K562 (cell line): ENCODE results near the gene CAMSAP2. TPM values are rescaled to one million over a fixed set of nuclear protein-coding genes. Genes with fewer than 3 reads are reported as not detected.

Experiments
- ATAC-seq: fragments of 200-7000 bp; cut with Tn5 transposase; 3 replicates; pipeline ENCODE4 v1.9.1; 2020; ENCODE audit warnings: moderate library complexity
- BruUV-seq: library from RNA; stranded (reverse); fragments of 400-500 nt; replicated peaks from 2 replicates; lab custom pipeline; 2021; lab: Mats Ljungman, UMichigan
- CTCF ChIA-PET: fragments of 300-600 bp; formaldehyde crosslinking; extraction: SDS; loops from one replicate; lab custom pipeline; 2021; ENCODE audit warnings: low intra/inter-chr PET ratio; lab: Yijun Ruan, JAX
- POLR2A ChIA-PET: fragments of 300-600, 350-650 bp; sonication (Branson Sonifier 250); formaldehyde crosslinking; extraction: SDS; loops from one replicate; lab custom pipeline; 2021; ENCODE audit warnings: antibody characterized with exemption, inconsistent platforms; lab: Yijun Ruan, JAX
- DNase-seq, 4 experiments: peaks; one replicate each; pipeline versions ENCODE4 v3.0.0 to v3.0.0-alpha.2; 2011 to 2018; ENCODE audit warnings: low spot score in 3 of 4, mixed read lengths in 3 of 4; ENCODE audit errors: extremely low read depth in 1 of 4
- FAIRE-seq: peaks from 2 replicates; lab custom pipeline; 2011; peaks lifted over from hg19 to GRCh38; lab: Jason Lieb, UNC
- H2AFZ ChIP-seq: 2 replicates; pipeline ENCODE4 v1.6.0; 2011; ENCODE audit warnings: low read depth, low read length, control low read depth, inconsistent platforms
- H3K27ac ChIP-seq: fragments of 200-600 bp; 3 replicates; pipeline ENCODE4 v1.8.0; 2011; ENCODE audit warnings: low read depth, mild to moderate bottlenecking, control low read depth, inconsistent platforms, low read length, moderate library complexity, mixed read lengths; ENCODE audit errors: extremely low read depth
- H3K27me3 ChIP-seq, 2 experiments: fragments of 300-600 bp in 1 of 2; 2 replicates in 1 of 2; 3 replicates in 1 of 2; pipeline versions ENCODE4 v1.6.0 to v1.8.0; 2011; ENCODE audit warnings: inconsistent platforms in 2 of 2, low read length in 2 of 2, mild to moderate bottlenecking in 1 of 2, mixed read lengths in 1 of 2, moderate library complexity in 1 of 2; ENCODE audit not compliant: control insufficient read depth in 2 of 2, insufficient read depth in 2 of 2
- H3K36me3 ChIP-seq: fragments of 300-600 bp; 3 replicates; pipeline ENCODE4 v1.8.0; 2011; ENCODE audit warnings: mild to moderate bottlenecking, low read length, inconsistent platforms; ENCODE audit not compliant: control insufficient read depth, insufficient read depth
- H3K4me1 ChIP-seq, 2 experiments: fragments of 200-600 bp in 1 of 2; replicated peaks in 1 of 2; 2 replicates in 1 of 2; 3 replicates in 1 of 2; pipeline versions ENCODE4 v1.5.1 to v1.8.0; 2011; ENCODE audit warnings: inconsistent platforms in 2 of 2, low read length in 2 of 2, mild to moderate bottlenecking in 1 of 2, mixed read lengths in 1 of 2, moderate library complexity in 1 of 2; ENCODE audit not compliant: control insufficient read depth in 2 of 2, insufficient read depth in 2 of 2
- H3K4me2 ChIP-seq: 2 replicates; pipeline ENCODE4 v1.6.1; 2011; ENCODE audit warnings: low read length, control low read depth, inconsistent platforms, mixed read lengths; ENCODE audit not compliant: insufficient read depth
- H3K4me3 ChIP-seq: fragments of 200-600 bp; sonication (generic), shearing (Covaris generic); 2 replicates; pipeline ENCODE4 v1.5.1; 2016; ENCODE audit warnings: control low read depth, inconsistent platforms
- H3K79me2 ChIP-seq: fragments of 200-600 bp; 3 replicates; pipeline ENCODE4 v1.8.0; 2011; ENCODE audit warnings: low read length, inconsistent platforms; ENCODE audit not compliant: control insufficient read depth, insufficient read depth
- H3K9ac ChIP-seq, 2 experiments: 2 replicates each; pipeline versions ENCODE4 v1.6.0 to v1.6.1; 2011; ENCODE audit warnings: low read depth in 2 of 2, low read length in 2 of 2, control low read depth in 1 of 2, inconsistent platforms in 1 of 2, mild to moderate bottlenecking in 1 of 2, mixed read lengths in 1 of 2; ENCODE audit not compliant: insufficient read depth in 1 of 2
- H3K9me1 ChIP-seq: one replicate; pipeline ENCODE4 v1.6.0; 2011; ENCODE audit warnings: inconsistent platforms, mild to moderate bottlenecking, low read length, moderate library complexity; ENCODE audit not compliant: control insufficient read depth, insufficient read depth
- H3K9me3 ChIP-seq: replicated peaks from 2 replicates; pipeline ENCODE4 v1.5.1; 2011; ENCODE audit warnings: low read depth, low read length, inconsistent platforms; ENCODE audit not compliant: control insufficient read depth, insufficient read depth
- H4K20me1 ChIP-seq: replicated peaks from 2 replicates; pipeline ENCODE4 v1.6.1; 2011; ENCODE audit warnings: low read length, inconsistent platforms, mixed read lengths; ENCODE audit not compliant: control insufficient read depth, insufficient read depth
- C11orf30 ChIP-seq: fragments of 450-650 bp; IDR thresholded peaks from 2 replicates; pipeline ENCODE4 v1.6.1; 2016; ENCODE audit warnings: low read depth, mild to moderate bottlenecking
- MAFF ChIP-seq: IDR thresholded peaks from 2 replicates; pipeline ENCODE4 v1.6.1; 2012; ENCODE audit warnings: low read length, improper control_type of control experiment
- MAFG ChIP-seq: fragments of 450-650 bp; conservative IDR thresholded peaks from 2 replicates; pipeline ENCODE4 v1.6.1; 2016; ENCODE audit warnings: missing genetic modification characterization, missing compliant biosample characterization
- NFIC ChIP-seq: fragments of 450-650 bp; IDR thresholded peaks from 2 replicates; pipeline ENCODE4 v1.6.1; 2017; ENCODE audit warnings: mild to moderate bottlenecking, inconsistent platforms
- NR1H2 ChIP-seq: sonication (generic); formaldehyde crosslinking; IDR thresholded peaks from 2 replicates; pipeline ENCODE4 v1.4.0; 2020; ENCODE audit warnings: mild to moderate bottlenecking, missing genetic modification reagents
- NR2C1 ChIP-seq, 2 experiments: fragments of 450-650 bp; IDR thresholded peaks; 2 replicates each; pipeline ENCODE4 v1.6.1; 2017; ENCODE audit warnings: mild to moderate bottlenecking in 2 of 2, antibody characterized with exemption in 1 of 2, inconsistent platforms in 1 of 2, missing compliant biosample characterization in 1 of 2, missing genetic modification characterization in 1 of 2
- ZNF316 ChIP-seq: fragments of 450-650 bp; IDR thresholded peaks from 2 replicates; pipeline ENCODE4 v1.6.1; 2016
- WGBS: fragments of 100-300 bp; shearing (Covaris generic); methylation state at CpG from one replicate; pipeline ENCODE4 v1.1.6; 2016; ENCODE audit warnings: low coverage, mixed read lengths; ENCODE audit not compliant: insufficient coverage; ENCODE audit errors: missing lambda C conversion rate; 5-methylcytosine and 5-hydroxymethylcytosine counted together
- in situ Hi-C: fragments of 300-500 bp; cut with MboI; formaldehyde crosslinking; loops from 4 replicates; pipeline ENCODE4 v1.15.0; 2018; ENCODE audit warnings: inconsistent platforms, mixed read lengths
- intact Hi-C: fragments of 100-400 bp; cut with micrococcal nuclease; formaldehyde crosslinking; loops from 2 replicates; pipeline ENCODE4 v1.14.2; 2022
- polyA plus RNA-seq, 8 experiments: library from polyadenylated mRNA; depleted of rRNA in 4 of 8; stranded (reverse) in 5 of 8; unstranded in 3 of 8; fragments of >200 nt; fragmentation: Nextera tagmentation in 2 of 8; fragmentation: Illumina TruSeq in 1 of 8; extraction: Ambion mirVana in 2 of 8; extraction: Trizol in 1 of 8; gene quantifications; 2 replicates each; pipeline versions ENCODE4 v1.2.1 to v1.2.3, GENCODE V29; 2011 to 2014; ENCODE audit warnings: inconsistent platforms in 1 of 8, missing spikeins in 1 of 8
- total RNA-seq, 7 experiments: library from RNA; depleted of rRNA in 6 of 7; stranded (reverse); fragments of >200 nt in 6 of 7; fragmentation: Illumina TruSeq in 2 of 7; extraction: Trizol in 2 of 7; gene quantifications; 2 replicates each; pipeline versions ENCODE4 v1.2.1 to v1.2.3, GENCODE V29; 2011 to 2021; ENCODE audit warnings: low replicate concordance in 1 of 7
- TF ChIP-seq, protein P1 (sequence below): sonication (generic); formaldehyde crosslinking; IDR thresholded peaks from 2 replicates; pipeline ENCODE4 v1.8.1; 2023; ENCODE audit warnings: mild to moderate bottlenecking, missing genetic modification reagents

Gene CAMSAP2
- total and polyA plus RNA-seq, 9 of the 15 experiments (the other 6 are each of a cell fraction or from before 2014, with no cell fraction given), result 1.4 to 7.5 (median 2.7) TPM

- 39% methylated on average over 5 of the region's 5 CpGs for WGBS
- H3K36me3 ChIP-seq, result no peaks in the 10 kb centered on the region
Measured at GRCh38 chr1:200780545-200781369, 42.1 kb downstream of the CAMSAP2 start.

More at GRCh38 chr1:200780545-200781369, 42.1 kb downstream of the CAMSAP2 start:
- DNase-seq (no peak), FAIRE-seq (no peak), ATAC-seq (peak; percentile 58)
- in situ Hi-C loops, result no loop called here
- no peaks in the 10 kb centered on the region for H3K79me2 ChIP-seq
- H3K9ac ChIP-seq, result no peak overlapping the region
- no peaks in the 10 kb centered on the region for H3K9me3 ChIP-seq
- H3K4me1 ChIP-seq, result peaks cover 0 to 5% of the 10 kb centered on the region in 2 experiments; a peak in 3 of 5 replicates
- H3K9me1 ChIP-seq, result no peaks in the 10 kb centered on the region
- no TSS peak for BruUV-seq
- no peak overlapping the region for H3K4me3 ChIP-seq
- no peak overlapping the region for H3K27ac ChIP-seq
- intact Hi-C loops, result no loop called here
- ChIA-PET CTCF (no interaction called here), POLR2A (interaction anchor here (0.7 to 1.3 kb wide), 4 partner anchors 9 to 112 kb away, joined by 3 to 4 read pairs (median 4); partner anchors contain the start of gene DDX59)
- peak overlapping the region; percentile 5; the same call in 1 of the 2 replicates for H3K4me2 ChIP-seq
- H3K27me3 ChIP-seq, result no peaks in the 10 kb centered on the region
- peak overlapping the region; percentile 19; the same call in 1 of the 2 replicates for H2AFZ ChIP-seq
- peak; percentile 47 for TF ChIP-seq MAFG (tag)
- TF ChIP-seq MAFF, result peak; percentile 14; the same call in 1 of the 2 replicates
- TF ChIP-seq ZNF316, result peak; percentile 71
- TF ChIP-seq NR2C1 (IDR thresholded peaks at IDR 0.05), result no peak
- TF ChIP-seq NR2C1 (tag; IDR thresholded peaks at IDR 0.05), result no peak
- peak; percentile 35; the same call in 1 of the 2 replicates for TF ChIP-seq NFIC
- TF ChIP-seq, protein P1, sequence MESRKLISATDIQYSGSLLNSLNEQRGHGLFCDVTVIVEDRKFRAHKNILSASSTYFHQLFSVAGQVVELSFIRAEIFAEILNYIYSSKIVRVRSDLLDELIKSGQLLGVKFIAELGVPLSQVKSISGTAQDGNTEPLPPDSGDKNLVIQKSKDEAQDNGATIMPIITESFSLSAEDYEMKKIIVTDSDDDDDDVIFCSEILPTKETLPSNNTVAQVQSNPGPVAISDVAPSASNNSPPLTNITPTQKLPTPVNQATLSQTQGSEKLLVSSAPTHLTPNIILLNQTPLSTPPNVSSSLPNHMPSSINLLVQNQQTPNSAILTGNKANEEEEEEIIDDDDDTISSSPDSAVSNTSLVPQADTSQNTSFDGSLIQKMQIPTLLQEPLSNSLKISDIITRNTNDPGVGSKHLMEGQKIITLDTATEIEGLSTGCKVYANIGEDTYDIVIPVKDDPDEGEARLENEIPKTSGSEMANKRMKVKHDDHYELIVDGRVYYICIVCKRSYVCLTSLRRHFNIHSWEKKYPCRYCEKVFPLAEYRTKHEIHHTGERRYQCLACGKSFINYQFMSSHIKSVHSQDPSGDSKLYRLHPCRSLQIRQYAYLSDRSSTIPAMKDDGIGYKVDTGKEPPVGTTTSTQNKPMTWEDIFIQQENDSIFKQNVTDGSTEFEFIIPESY (CRISPR knock-in tag), result 0 out of 2 replicates have a peak, but pooled peaks have one; percentile 13
- no peak for TF ChIP-seq NR1H2 (CRISPR knock-in tag)
- TF ChIP-seq C11orf30, result peak; percentile 64; the same call in 1 of the 2 replicates
- no peaks in the 10 kb centered on the region for H4K20me1 ChIP-seq
